Neural cell (in vitro differentiated cells): Measurements from ENCODE around the gene CDH5. TPM values are rescaled to one million over a fixed set of nuclear protein-coding genes. Genes with fewer than 3 reads are reported as not detected.

ENCODE experiments used
- H2AFZ ChIP-seq: fragments of 200-600, 300-800 bp; sonication (generic), shearing (Covaris generic); 2 replicates; pipeline ENCODE4 v1.6.0; 2014; ENCODE audit warnings: low read depth, mild to moderate bottlenecking, antibody characterized with exemption, low read length, moderate library complexity
- H3F3A ChIP-seq: fragments of 200-600 bp; shearing (Covaris generic); 2 replicates; pipeline ENCODE4 v1.6.1; 2016; ENCODE audit warnings: mild to moderate bottlenecking, moderate library complexity, mixed read lengths, antibody characterized with exemption, low read length; ENCODE audit not compliant: insufficient read depth, poor library complexity, severe bottlenecking
- H3K27ac ChIP-seq: fragments of 200-600, 300-800 bp; sonication (generic), shearing (Covaris generic); 2 replicates; pipeline ENCODE4 v1.5.1; 2014; ENCODE audit warnings: mild to moderate bottlenecking, low read length, moderate library complexity
- H3K27me3 ChIP-seq: fragments of 300-800, 200-600 bp; sonication (generic), shearing (Covaris generic); 2 replicates; pipeline ENCODE4 v1.6.0; 2014; ENCODE audit warnings: mild to moderate bottlenecking, low read depth, low read length, moderate library complexity; ENCODE audit not compliant: insufficient read depth
- H3K36me3 ChIP-seq: fragments of 300-800, 200-600 bp; sonication (generic), shearing (Covaris generic); 2 replicates; pipeline ENCODE4 v1.5.1; 2014; ENCODE audit warnings: mild to moderate bottlenecking, antibody characterized with exemption, low read length, moderate library complexity; ENCODE audit not compliant: insufficient read depth
- H3K4me2 ChIP-seq: fragments of 300-800, 200-600 bp; sonication (generic), shearing (Covaris generic); 2 replicates; pipeline ENCODE4 v1.6.0; 2014; ENCODE audit warnings: mild to moderate bottlenecking, low read length
- H3K4me3 ChIP-seq: fragments of 300-800, 200-600 bp; sonication (generic), shearing (Covaris generic); 2 replicates; pipeline ENCODE4 v1.5.1; 2014; ENCODE audit warnings: mild to moderate bottlenecking, low read length, moderate library complexity
- H3K79me2 ChIP-seq: fragments of 200-600 bp; shearing (Covaris generic); replicated peaks from 2 replicates; pipeline ENCODE4 v1.6.0; 2014; ENCODE audit warnings: mild to moderate bottlenecking, low read length, moderate library complexity; ENCODE audit not compliant: insufficient read depth
- H3K9ac ChIP-seq: fragments of 300-800, 200-600 bp; sonication (generic), shearing (Covaris generic); 2 replicates; pipeline ENCODE4 v1.6.1; 2016; ENCODE audit warnings: mild to moderate bottlenecking, low read length, mixed read lengths
- H3K9me2 ChIP-seq: fragments of 200-600 bp; shearing (Covaris generic); 2 replicates; pipeline ENCODE4 v1.6.1; 2016; ENCODE audit warnings: mild to moderate bottlenecking, low read length, mixed read lengths; ENCODE audit not compliant: insufficient read depth
- H3K9me3 ChIP-seq: fragments of 200-600, 300-800 bp; sonication (generic), shearing (Covaris generic); 2 replicates; pipeline ENCODE4 v1.6.1; 2016; ENCODE audit warnings: mild to moderate bottlenecking, mixed run types, low read length, moderate library complexity, mixed read lengths
- H4K20me1 ChIP-seq: fragments of 200-600 bp; shearing (Covaris generic); 2 replicates; pipeline ENCODE4 v1.6.1; 2016; ENCODE audit warnings: mild to moderate bottlenecking, mixed run types; ENCODE audit not compliant: insufficient read depth
- CTCF ChIP-seq: fragments of 450-650 bp; IDR thresholded peaks from 2 replicates; pipeline ENCODE4 v1.5.1; 2014; ENCODE audit warnings: antibody characterized with exemption, mild to moderate bottlenecking, moderate library complexity; ENCODE audit not compliant: poor library complexity, severe bottlenecking
- EP300 ChIP-seq: fragments of 450-650 bp; conservative IDR thresholded peaks from 2 replicates; pipeline ENCODE4 v1.6.1; 2014; ENCODE audit warnings: antibody characterized with exemption, mild to moderate bottlenecking, moderate library complexity; ENCODE audit not compliant: poor library complexity, severe bottlenecking
- EZH2 ChIP-seq: fragments of 200-600, 300-800 bp; shearing (Covaris generic), sonication (generic); IDR thresholded peaks from 2 replicates; pipeline ENCODE4 v1.6.1; 2014; ENCODE audit warnings: antibody characterized with exemption, low read length, borderline replicate concordance, mild to moderate bottlenecking; ENCODE audit not compliant: insufficient read depth, poor library complexity, severe bottlenecking
- MXI1 ChIP-seq: fragments of 450-650 bp; conservative IDR thresholded peaks from 2 replicates; pipeline ENCODE4 v1.6.1; 2014; ENCODE audit warnings: antibody characterized with exemption, mild to moderate bottlenecking; ENCODE audit not compliant: poor library complexity, severe bottlenecking
- POLR2AphosphoS5 ChIP-seq: IDR thresholded peaks from 2 replicates; pipeline ENCODE4 v1.6.1; 2012
- RAD21 ChIP-seq: fragments of 450-650 bp; conservative IDR thresholded peaks from 2 replicates; pipeline ENCODE4 v1.6.1; 2014; ENCODE audit warnings: antibody characterized with exemption, mild to moderate bottlenecking, moderate library complexity
- REST ChIP-seq: IDR thresholded peaks from 2 replicates; pipeline ENCODE4 v1.6.1; 2012; ENCODE audit warnings: borderline replicate concordance
- SMC3 ChIP-seq: fragments of 450-650 bp; conservative IDR thresholded peaks from 2 replicates; pipeline ENCODE4 v1.6.1; 2014; ENCODE audit warnings: antibody characterized with exemption, mild to moderate bottlenecking, moderate library complexity; ENCODE audit not compliant: poor library complexity
- TAF1 ChIP-seq: IDR thresholded peaks from 2 replicates; pipeline ENCODE4 v1.6.1; 2012; ENCODE audit warnings: low read depth
- polyA plus RNA-seq: library from polyadenylated mRNA; depleted of rRNA; stranded (reverse); fragments of >200 nt; gene quantifications from 2 replicates; pipeline ENCODE4 v1.2.3, GENCODE V29; 2014

The CDH5 gene
- polyA plus RNA-seq, 1 donor from 2014 or later: not detected

GRCh38 chr16:66409156-66409555 lies 42.7 kb downstream of the CDH5 start:
- H3F3A ChIP-seq: no peaks in the 10 kb centered on the region
- no peak overlapping the region for H3K4me3 ChIP-seq
- TF ChIP-seq EP300 (no peak), EZH2 (no peak), CTCF (no peak), REST (no peak), RAD21 (no peak), TAF1 (no peak), SMC3 (no peak), MXI1 (no peak), POLR2AphosphoS5 (no peak)
- no peaks in the 10 kb centered on the region for H3K27me3 ChIP-seq
- no peaks in the 10 kb centered on the region for H3K79me2 ChIP-seq
- H2AFZ ChIP-seq: no peak overlapping the region
- no peak overlapping the region for H3K4me2 ChIP-seq
- no peaks in the 10 kb centered on the region for H3K9me2 ChIP-seq
- no peaks in the 10 kb centered on the region for H4K20me1 ChIP-seq
- H3K36me3 ChIP-seq: no peaks in the 10 kb centered on the region
- H3K9me3 ChIP-seq: peaks cover 6% of the 10 kb centered on the region
- no peak overlapping the region for H3K9ac ChIP-seq
- no peak overlapping the region for H3K27ac ChIP-seq

- Histone ChIP-seq H3K4me3 (no peak overlapping the region), H4K20me1 (no peaks in the 10 kb centered on the region), H3K27me3 (no peaks in the 10 kb centered on the region), H3K9ac (no peak overlapping the region), H3K4me2 (no peak overlapping the region), H3K36me3 (no peaks in the 10 kb centered on the region), H3K79me2 (no peaks in the 10 kb centered on the region), H3K27ac (no peak overlapping the region), H3K9me2 (no peaks in the 10 kb centered on the region), H2AFZ (no peak overlapping the region), H3K9me3 (peaks cover 6% of the 10 kb centered on the region), H3F3A (no peaks in the 10 kb centered on the region)
- TF ChIP-seq MXI1 (no peak), REST (no peak)
These were observed 45.7 kb downstream of the CDH5 start for GRCh38 chr16:66412182-66412581.
